Osteocyte (in vitro differentiated cells): ENCODE data around the gene NUCKS1. TPM values are rescaled to one million over a fixed set of nuclear protein-coding genes. Genes with fewer than 3 reads are reported as not detected.

Source experiments
- DNase-seq: peaks from one replicate; pipeline ENCODE4 v3.0.0; 2021; ENCODE audit warnings: mixed read lengths; ENCODE audit not compliant: unreplicated experiment; ENCODE audit errors: extremely low spot score
- H3K27ac Mint-ChIP-seq: one replicate; pipeline ENCODE4 v1.8.0; 2021; ENCODE audit warnings: mild to moderate bottlenecking, mixed read lengths; ENCODE audit not compliant: unreplicated experiment
- H3K27me3 Mint-ChIP-seq: one replicate; pipeline ENCODE4 v1.8.0; 2021; ENCODE audit warnings: mixed read lengths; ENCODE audit not compliant: unreplicated experiment
- H3K36me3 Mint-ChIP-seq: one replicate; pipeline ENCODE4 v1.8.0; 2021; ENCODE audit warnings: mixed read lengths; ENCODE audit not compliant: unreplicated experiment
- H3K4me1 Mint-ChIP-seq: one replicate; pipeline ENCODE4 v1.8.0; 2021; ENCODE audit warnings: mixed read lengths; ENCODE audit not compliant: unreplicated experiment
- H3K4me3 Mint-ChIP-seq: one replicate; pipeline ENCODE4 v1.8.0; 2021; ENCODE audit warnings: mild to moderate bottlenecking, moderate library complexity, mixed read lengths; ENCODE audit not compliant: unreplicated experiment
- H3K9me3 Mint-ChIP-seq: one replicate; pipeline ENCODE4 v1.8.0; 2021; ENCODE audit warnings: mixed read lengths; ENCODE audit not compliant: unreplicated experiment
- CTCF ChIP-seq: fragments of 200-600 bp; sonication (generic); IDR thresholded peaks from 2 replicates; pipeline ENCODE4 v1.5.0; 2021; ENCODE audit warnings: antibody characterized with exemption, mild to moderate bottlenecking, moderate library complexity
- total RNA-seq: library from RNA; stranded (reverse); gene quantifications from 2 replicates; pipeline ENCODE4 v1.2.1, GENCODE V29; 2021

NUCKS1 gene
- total RNA-seq, 1 donor from 2014 or later: 215 TPM

- no peak for TF ChIP-seq CTCF
- Mint-ChIP-seq H3K36me3 (peaks cover 7% of the 10 kb centered on the region), H3K4me3 (no peak overlapping the region), H3K9me3 (no peaks in the 10 kb centered on the region), H3K4me1 (peaks cover 2% of the 10 kb centered on the region), H3K27me3 (no peaks in the 10 kb centered on the region), H3K27ac (no peak overlapping the region)
- no peak for DNase-seq
These were observed 14.6 kb upstream of the NUCKS1 start for GRCh38 chr1:205764578-205764977.

GRCh38 chr1:205763980-205764379, 14.0 kb upstream of the NUCKS1 start:
- TF ChIP-seq CTCF: no peak
- DNase-seq: no peak
- Mint-ChIP-seq H3K9me3 (no peaks in the 10 kb centered on the region), H3K36me3 (peaks cover 5% of the 10 kb centered on the region), H3K27ac (no peak overlapping the region), H3K4me3 (no peak overlapping the region), H3K27me3 (no peaks in the 10 kb centered on the region), H3K4me1 (no peaks in the 10 kb centered on the region)

- Mint-ChIP-seq H3K27ac (no peak overlapping the region), H3K4me1 (no peaks in the 10 kb centered on the region), H3K9me3 (no peaks in the 10 kb centered on the region), H3K4me3 (no peak overlapping the region), H3K36me3 (no peaks in the 10 kb centered on the region), H3K27me3 (peaks cover 7% of the 10 kb centered on the region)
- TF ChIP-seq CTCF: no peak
- no peak for DNase-seq
These were observed 10.6 kb upstream of the NUCKS1 start for GRCh38 chr1:205760606-205761005.

GRCh38 chr1:205756552-205756951, 6.6 kb upstream of the NUCKS1 start:
- Mint-ChIP-seq H3K4me1 (no peaks in the 10 kb centered on the region), H3K4me3 (no peak overlapping the region), H3K27me3 (peaks cover 25% of the 10 kb centered on the region), H3K27ac (no peak overlapping the region), H3K9me3 (no peaks in the 10 kb centered on the region), H3K36me3 (no peaks in the 10 kb centered on the region)
- no peak for TF ChIP-seq CTCF
- DNase-seq: no peak

GRCh38 chr1:205754857-205755256, 4.9 kb upstream of the NUCKS1 start:
- H3K27me3 Mint-ChIP-seq: peaks cover 25% of the 10 kb centered on the region
- TF ChIP-seq CTCF: no peak
- no peak overlapping the region for H3K27ac Mint-ChIP-seq
- H3K36me3 Mint-ChIP-seq: no peaks in the 10 kb centered on the region
- H3K4me1 Mint-ChIP-seq: no peaks in the 10 kb centered on the region
- no peaks in the 10 kb centered on the region for H3K9me3 Mint-ChIP-seq
- no peak overlapping the region for H3K4me3 Mint-ChIP-seq
- DNase-seq: no peak
